ENCODE data around the gene FOXN3. TPM values are rescaled to one million over a fixed set of nuclear protein-coding genes. Genes with fewer than 3 reads are reported as not detected.

The FOXN3 gene
- total and polyA plus RNA-seq, 2 donors (not counting 3 experiments of a cell fraction or from before 2014, with no cell fraction given), result 16.9 to 41.8 TPM

DNA sequence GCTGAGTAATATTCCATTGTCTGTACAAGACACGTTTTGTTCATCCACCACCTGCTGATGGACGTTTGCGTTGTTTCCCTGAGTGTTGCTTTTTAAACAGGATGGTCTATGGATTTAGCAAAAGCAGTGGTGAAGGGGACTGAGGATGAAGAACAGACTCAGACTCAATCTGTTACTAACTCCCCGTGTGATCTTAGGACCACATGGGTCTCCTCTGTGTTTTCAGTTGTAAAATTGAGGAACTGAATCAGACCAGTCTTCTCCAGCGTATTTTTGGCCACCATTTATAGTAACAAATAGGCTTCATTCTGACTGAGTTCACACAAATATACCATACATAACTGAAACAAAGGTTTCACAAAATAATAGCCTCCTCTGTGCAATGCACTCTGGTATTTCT lies 85.6 kb downstream of the FOXN3 start:
- no peaks in the 10 kb centered on the region for H4K20me1 ChIP-seq (replicated peaks; ENCODE audit: control insufficient read depth, extremely low read depth, insufficient read depth, low read length)
- BruUV-seq (replicated peaks), result no TSS peak
- dilution Hi-C loops (cut with MboI; ENCODE audit: extremely low pct_ligation_motif_present, low sequenced_read_pairs), result no loop called here
- H3K9me1 ChIP-seq (replicated peaks; ENCODE audit: control insufficient read depth, extremely low read depth, insufficient read depth, low read length), result no peaks in the 10 kb centered on the region
- no peaks in the 10 kb centered on the region for H3K36me3 ChIP-seq (ENCODE audit: control insufficient read depth in 2 of 2, extremely low read depth in 1 of 2, insufficient read depth in 2 of 2, low read length in 2 of 2)
- DNase-seq (ENCODE audit: low read depth, low spot score) (no peak), FAIRE-seq (no peak)
- no peaks in the 10 kb centered on the region for H3K79me2 ChIP-seq (ENCODE audit: control insufficient read depth, insufficient read depth, low read length)
- TF ChIP-seq POLR2AphosphoS5 (IDR thresholded peaks at IDR 0.05; ENCODE audit: insufficient read depth, low read depth, low read length) (no peak), JUN (IDR thresholded peaks at IDR 0.05; ENCODE audit: borderline replicate concordance, insufficient read depth, insufficient read length, low read depth) (no peak), MYC (IDR thresholded peaks at IDR 0.05; ENCODE audit: low read depth, low read length) (no peak), GATA2 (IDR thresholded peaks at IDR 0.05; ENCODE audit: insufficient read depth, insufficient read length, low read depth, low read length) (no peak), CTCF (IDR thresholded peaks at IDR 0.05; ENCODE audit: extremely low read depth in 1 of 2, insufficient read depth in 1 of 2, low read depth in 1 of 2, low read length in 2 of 2) (no peak), EZH2 (IDR thresholded peaks at IDR 0.05; ENCODE audit: borderline replicate concordance, low read depth, low read length, severe bottlenecking) (no peak)
- TF ChIP-seq, protein P1, sequence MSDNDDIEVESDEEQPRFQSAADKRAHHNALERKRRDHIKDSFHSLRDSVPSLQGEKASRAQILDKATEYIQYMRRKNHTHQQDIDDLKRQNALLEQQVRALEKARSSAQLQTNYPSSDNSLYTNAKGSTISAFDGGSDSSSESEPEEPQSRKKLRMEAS (IDR thresholded peaks at IDR 0.05; ENCODE audit: insufficient read depth, insufficient read length), result no peak
- POLR2A ChIA-PET, result no interaction called here
- CTCF ChIA-PET, result no interaction called here
- no peaks in the 10 kb centered on the region for H3K4me1 ChIP-seq (ENCODE audit: control insufficient read depth, extremely low read depth, insufficient read depth, low read length)
- H2AFZ ChIP-seq (ENCODE audit: low read depth, low read length), result no peak overlapping the region
- no peaks in the 10 kb centered on the region for H3K27me3 ChIP-seq (ENCODE audit: control insufficient read depth in 2 of 2, insufficient read depth in 2 of 2, low read length in 2 of 2)
- no peak overlapping the region for H3K27ac ChIP-seq (ENCODE audit: insufficient read depth, low read depth, low read length)
- H3K4me3 ChIP-seq (replicated peaks in 1 of 3; ENCODE audit: insufficient read depth in 1 of 3, low read depth in 1 of 3, low read length in 3 of 3), result no peak overlapping the region
- H3K9me3 ChIP-seq (replicated peaks; ENCODE audit: control insufficient read depth, insufficient read depth, low read length), result no peaks in the 10 kb centered on the region
- intact Hi-C loops (cut with micrococcal nuclease), result no loop called here
- H3K4me2 ChIP-seq (ENCODE audit: insufficient read depth, low read length), result no peak overlapping the region
- no peak overlapping the region for H3K9ac ChIP-seq (replicated peaks; ENCODE audit: extremely low read depth, insufficient read depth, low read length)
